ENCODE data around the gene SPR. TPM values are rescaled to one million over a fixed set of nuclear protein-coding genes. Genes with fewer than 3 reads are reported as not detected.

SPR gene
- total and polyA plus RNA-seq, 4 experiments from 2014 or later = 0.58 TPM; not detected in 3

DNA sequence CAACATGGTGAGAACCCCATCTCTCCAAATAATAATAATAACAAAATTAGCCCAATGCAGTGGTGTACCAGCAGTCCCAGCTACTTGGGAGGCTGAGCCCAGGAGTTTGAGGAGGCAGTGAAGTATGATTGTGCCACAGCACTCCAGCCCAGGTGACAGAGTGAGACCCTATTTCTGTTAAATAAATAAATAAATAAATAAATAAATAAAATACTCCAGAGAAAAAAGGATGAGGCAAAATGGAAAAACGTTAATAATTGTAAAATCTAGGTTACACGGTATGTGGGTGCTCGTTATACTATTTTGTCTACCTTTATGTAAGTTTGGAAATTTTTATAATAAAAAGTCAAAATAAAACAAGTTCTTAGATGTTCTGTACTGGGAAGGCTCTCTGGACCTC is 21.5 kb downstream of the SPR start:
- Histone ChIP-seq H3K4me3 (ENCODE audit: low read length in 2 of 2) (no peak overlapping the region), H3K4me1 (ENCODE audit: insufficient read depth, low read length) (no peaks in the 10 kb centered on the region), H3K9me3 (ENCODE audit: control insufficient read depth in 1 of 2, low read length in 2 of 2) (no peaks in the 10 kb centered on the region), H3K27ac (ENCODE audit: low read depth, low read length) (no peak overlapping the region), H3K36me3 (ENCODE audit: insufficient read depth, low read length) (no peaks in the 10 kb centered on the region), H3K27me3 (ENCODE audit: insufficient read depth, low read length) (peaks cover 25% of the 10 kb centered on the region)
- peaks cover 0 to 6% (median under 1%) of the 10 kb centered on the region in 4 donors for H3K4me1 Mint-ChIP-seq
- intact Hi-C loops (cut with micrococcal nuclease) = no loop called here
- ChIA-PET CTCF (ENCODE audit: partially characterized antibody) (no interaction called here), POLR2A (ENCODE audit: partially characterized antibody) (no interaction called here)
- no peaks in the 10 kb centered on the region for H3K36me3 Mint-ChIP-seq
- H3K4me3 Mint-ChIP-seq = no peak overlapping the region
- H3K27me3 Mint-ChIP-seq = peaks cover 49 to 57% of the 10 kb centered on the region in 2 donors
- H3K27ac Mint-ChIP-seq = no peak overlapping the region
- H3K9me3 Mint-ChIP-seq = peaks cover 0 to 3% (median 0%) of the 10 kb centered on the region in 8 donors
- DNase-seq = no peak

DNA sequence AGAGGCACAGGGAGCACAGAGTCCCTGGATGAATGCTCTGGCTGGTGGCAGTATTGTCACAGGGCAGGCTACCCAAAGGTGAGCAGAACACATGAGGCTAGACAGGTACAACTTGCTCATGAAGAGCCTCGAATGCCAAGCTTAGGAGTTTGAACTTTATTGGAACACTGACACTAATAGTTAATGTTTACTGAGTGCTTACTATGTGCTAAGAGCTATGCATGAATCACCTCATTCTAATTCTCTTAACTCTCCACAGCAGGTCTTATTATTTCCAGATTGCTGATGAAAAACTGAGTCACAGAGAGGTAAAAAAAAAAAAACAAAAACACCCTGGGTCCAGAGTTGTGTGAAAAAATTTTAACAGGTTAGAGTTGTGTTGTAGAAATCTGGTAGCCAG is 24.0 kb downstream of the SPR start:
- H3K27ac ChIP-seq (ENCODE audit: low read depth, low read length) = no peak overlapping the region
- no peak for DNase-seq
- ChIA-PET CTCF (ENCODE audit: partially characterized antibody) (no interaction called here), POLR2A (ENCODE audit: partially characterized antibody) (no interaction called here)
- Mint-ChIP-seq H3K4me3 (no peak overlapping the region), H3K27me3 (peaks cover 56 to 69% of the 10 kb centered on the region in 2 donors), H3K9me3 (peaks cover 0 to 2% (median 0%) of the 10 kb centered on the region in 8 donors), H3K27ac (no peak overlapping the region), H3K36me3 (peaks cover 0 to 3% of the 10 kb centered on the region in 2 donors), H3K4me1 (peaks cover 10 to 26% (median 15%) of the 10 kb centered on the region in 4 donors)
- peaks cover 48% of the 10 kb centered on the region for H3K27me3 ChIP-seq (ENCODE audit: insufficient read depth, low read length)
- H3K4me3 ChIP-seq (ENCODE audit: low read length in 2 of 2) = no peak overlapping the region
- no peaks in the 10 kb centered on the region for H3K36me3 ChIP-seq (ENCODE audit: insufficient read depth, low read length)
- peaks cover 16% of the 10 kb centered on the region for H3K4me1 ChIP-seq (ENCODE audit: insufficient read depth, low read length)
- intact Hi-C loops (cut with micrococcal nuclease) = no loop called here
- H3K9me3 ChIP-seq (ENCODE audit: control insufficient read depth in 1 of 2, low read length in 2 of 2) = no peaks in the 10 kb centered on the region

GRCh38 chr2:72913486-72914205 is 26.4 kb downstream of the SPR start:
- CTCF ChIA-PET (ENCODE audit: partially characterized antibody) = no interaction called here

DNA sequence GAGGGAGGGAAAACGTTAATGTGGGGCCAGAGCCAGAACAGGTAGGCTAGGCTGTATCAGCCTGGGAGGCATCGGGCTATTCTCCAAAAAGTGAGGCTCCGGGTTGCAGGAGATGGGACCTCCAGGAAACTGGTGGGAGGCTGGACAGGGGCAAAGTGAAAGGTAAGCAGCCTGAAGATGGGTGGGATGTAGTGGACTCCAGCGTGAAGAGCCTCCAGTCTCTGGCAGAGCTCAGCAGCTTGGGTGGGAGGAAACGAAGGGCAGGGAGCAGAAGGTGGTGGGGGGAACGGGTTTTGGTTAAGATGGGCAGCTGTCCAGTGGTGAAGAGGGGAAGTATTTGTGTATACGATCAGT is 27.0 kb downstream of the SPR start:
- no peaks in the 10 kb centered on the region for H3K36me3 ChIP-seq (ENCODE audit: insufficient read depth, low read length)
- Mint-ChIP-seq H3K27ac (no peak overlapping the region), H3K36me3 (peaks cover 0 to 3% of the 10 kb centered on the region in 2 donors), H3K4me3 (peak overlapping the region in 2 of 8 donors; percentile 18 to 29), H3K27me3 (peaks cover 59 to 63% of the 10 kb centered on the region in 2 donors), H3K9me3 (no peaks in the 10 kb centered on the region), H3K4me1 (peaks cover 15 to 39% (median 24%) of the 10 kb centered on the region in 4 donors)
- intact Hi-C loops (cut with micrococcal nuclease) = no loop called here
- POLR2A ChIA-PET (ENCODE audit: partially characterized antibody) = no interaction called here
- no peak for DNase-seq
- CTCF ChIA-PET (ENCODE audit: partially characterized antibody) = interaction anchor here (1.6 kb wide), 1 partner anchor 27 kb away, joined by 5 read pairs; the partner anchor contains the start of gene SPR
- peaks cover 60% of the 10 kb centered on the region for H3K27me3 ChIP-seq (ENCODE audit: insufficient read depth, low read length)
- H3K27ac ChIP-seq (ENCODE audit: low read depth, low read length) = no peak overlapping the region
- no peak overlapping the region for H3K4me3 ChIP-seq (ENCODE audit: low read length in 2 of 2)
- H3K4me1 ChIP-seq (ENCODE audit: insufficient read depth, low read length) = peaks cover 34% of the 10 kb centered on the region
- H3K9me3 ChIP-seq (ENCODE audit: control insufficient read depth in 1 of 2, low read length in 2 of 2) = no peaks in the 10 kb centered on the region

More at GRCh38 chr2:72913486-72914205, 26.4 kb downstream of the SPR start:
- Histone ChIP-seq H3K4me3 (ENCODE audit: low read length in 2 of 2) (no peak overlapping the region), H3K27ac (ENCODE audit: low read depth, low read length) (no peak overlapping the region), H3K27me3 (ENCODE audit: insufficient read depth, low read length) (peaks cover 58% of the 10 kb centered on the region), H3K4me1 (ENCODE audit: insufficient read depth, low read length) (peaks cover 31% of the 10 kb centered on the region), H3K36me3 (ENCODE audit: insufficient read depth, low read length) (no peaks in the 10 kb centered on the region), H3K9me3 (ENCODE audit: control insufficient read depth in 1 of 2, low read length in 2 of 2) (no peaks in the 10 kb centered on the region)
- Mint-ChIP-seq H3K27me3 (peaks cover 61 to 62% of the 10 kb centered on the region in 2 donors), H3K36me3 (peaks cover 0 to 3% of the 10 kb centered on the region in 2 donors), H3K27ac (peak overlapping the region in 1 of 7 donors; percentile 0), H3K9me3 (no peaks in the 10 kb centered on the region), H3K4me1 (peaks cover 15 to 35% (median 21%) of the 10 kb centered on the region in 4 donors), H3K4me3 (peak overlapping the region in 2 of 8 donors; percentile 29 to 44)
- POLR2A ChIA-PET (ENCODE audit: partially characterized antibody) = no interaction called here
- DNase-seq = no peak
- intact Hi-C loops (cut with micrococcal nuclease) = no loop called here

GRCh38 chr2:72914589-72915319 is 27.5 kb downstream of the SPR start:
- Mint-ChIP-seq H3K9me3 (peaks cover 0 to 2% (median 0%) of the 10 kb centered on the region in 8 donors), H3K4me1 (peaks cover 18 to 45% (median 29%) of the 10 kb centered on the region in 4 donors), H3K36me3 (peaks cover 0 to 3% of the 10 kb centered on the region in 2 donors), H3K27ac (peak overlapping the region in 2 of 7 donors; percentile 66 to 79), H3K4me3 (peak overlapping the region; percentile 65 to 89 (median 74)), H3K27me3 (peaks cover 59 to 65% of the 10 kb centered on the region in 2 donors)
- Histone ChIP-seq H3K4me3 (ENCODE audit: low read length in 2 of 2) (no peak overlapping the region), H3K27ac (ENCODE audit: low read depth, low read length) (no peak overlapping the region), H3K27me3 (ENCODE audit: insufficient read depth, low read length) (peaks cover 62% of the 10 kb centered on the region), H3K9me3 (ENCODE audit: control insufficient read depth in 1 of 2, low read length in 2 of 2) (no peaks in the 10 kb centered on the region), H3K4me1 (ENCODE audit: insufficient read depth, low read length) (peaks cover 37% of the 10 kb centered on the region), H3K36me3 (ENCODE audit: insufficient read depth, low read length) (no peaks in the 10 kb centered on the region)
- intact Hi-C loops (cut with micrococcal nuclease) = no loop called here
- no peak for DNase-seq
- ChIA-PET CTCF (ENCODE audit: partially characterized antibody) (interaction anchor here (1.6 kb wide), 1 partner anchor 27 kb away, joined by 5 read pairs; the partner anchor contains the start of gene SPR), POLR2A (ENCODE audit: partially characterized antibody) (no interaction called here)

DNA sequence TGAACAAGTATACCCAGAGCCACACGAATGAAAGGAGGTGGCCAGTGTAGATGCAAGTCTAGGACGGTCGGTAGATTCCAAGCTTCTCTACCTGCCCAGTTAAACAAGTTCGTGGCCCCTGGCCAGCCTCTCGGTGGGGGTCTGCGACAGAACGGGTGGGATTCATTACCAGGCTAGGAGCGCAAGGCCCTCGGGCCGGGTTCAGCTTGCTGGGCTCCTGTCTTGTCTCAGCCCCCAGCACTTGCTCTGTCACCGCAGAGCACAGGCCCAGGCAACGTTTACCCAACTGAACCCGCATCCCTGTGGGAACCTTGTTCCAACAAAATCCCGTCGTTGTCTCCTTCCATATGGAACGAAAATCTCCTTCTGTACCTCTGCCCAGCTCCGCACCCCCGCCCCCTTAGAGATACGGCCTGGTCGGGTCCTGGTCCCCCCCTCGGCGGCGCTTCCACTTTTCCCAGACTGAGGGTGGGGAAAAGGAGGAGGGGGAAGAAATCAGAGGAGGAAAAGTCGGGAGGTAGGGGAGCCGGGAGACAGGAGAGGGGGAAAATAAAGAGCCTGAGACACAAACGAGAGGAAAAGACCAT is 28.2 kb downstream of the SPR start:
- Histone ChIP-seq H3K27me3 (ENCODE audit: insufficient read depth, low read length) (peaks cover 64% of the 10 kb centered on the region), H3K27ac (ENCODE audit: low read depth, low read length) (no peak overlapping the region), H3K9me3 (ENCODE audit: control insufficient read depth in 1 of 2, low read length in 2 of 2) (no peaks in the 10 kb centered on the region), H3K4me1 (ENCODE audit: insufficient read depth, low read length) (peaks cover 43% of the 10 kb centered on the region), H3K36me3 (ENCODE audit: insufficient read depth, low read length) (no peaks in the 10 kb centered on the region), H3K4me3 (ENCODE audit: low read length in 2 of 2) (no peak overlapping the region)
- Mint-ChIP-seq H3K4me3 (peak overlapping the region; percentile 65 to 89 (median 74)), H3K27ac (peak overlapping the region in 2 of 7 donors; percentile 66 to 79), H3K9me3 (peaks cover 0 to 3% (median 0%) of the 10 kb centered on the region in 8 donors), H3K4me1 (peaks cover 18 to 49% (median 31%) of the 10 kb centered on the region in 4 donors), H3K27me3 (peaks cover 58 to 62% of the 10 kb centered on the region in 2 donors), H3K36me3 (peaks cover 0 to 3% of the 10 kb centered on the region in 2 donors)
- POLR2A ChIA-PET (ENCODE audit: partially characterized antibody) = no interaction called here
- intact Hi-C loops (cut with micrococcal nuclease) = no loop called here
- CTCF ChIA-PET (ENCODE audit: partially characterized antibody) = interaction anchor here (1.6 kb wide), 1 partner anchor 28 kb away, joined by 5 read pairs; the partner anchor contains the start of gene SPR
- DNase-seq = no peak

Data from CD4-positive, alpha-beta memory T cell (primary cell).